ENCODE results near the gene IL20RA. TPM values are rescaled to one million over a fixed set of nuclear protein-coding genes. Genes with fewer than 3 reads are reported as not detected.

Gene IL20RA
- total RNA-seq, 1 donor from 2014 or later, result 0.06 TPM

DNA sequence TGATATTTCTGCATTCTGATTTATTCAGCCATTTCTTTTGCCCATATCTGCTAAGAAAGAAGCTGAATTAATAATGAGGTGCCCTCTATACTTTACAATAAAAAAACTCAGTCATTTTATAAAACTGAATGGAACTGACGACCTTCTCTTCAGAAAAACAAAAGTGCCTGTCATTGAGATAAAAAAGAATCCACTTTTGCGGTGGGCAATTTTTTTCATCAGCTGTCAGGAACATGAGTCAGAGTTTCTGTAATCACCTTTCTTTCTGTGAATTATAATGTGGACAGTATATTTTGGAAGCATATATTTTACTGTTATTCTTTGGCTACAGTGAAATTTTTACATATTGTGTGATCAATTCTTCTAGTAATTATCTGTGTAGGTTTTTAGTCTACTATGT, 33.4 kb downstream of the IL20RA start:
- no peak for DNase-seq (ENCODE audit: extremely low read depth, low read depth, low spot score)

DNA sequence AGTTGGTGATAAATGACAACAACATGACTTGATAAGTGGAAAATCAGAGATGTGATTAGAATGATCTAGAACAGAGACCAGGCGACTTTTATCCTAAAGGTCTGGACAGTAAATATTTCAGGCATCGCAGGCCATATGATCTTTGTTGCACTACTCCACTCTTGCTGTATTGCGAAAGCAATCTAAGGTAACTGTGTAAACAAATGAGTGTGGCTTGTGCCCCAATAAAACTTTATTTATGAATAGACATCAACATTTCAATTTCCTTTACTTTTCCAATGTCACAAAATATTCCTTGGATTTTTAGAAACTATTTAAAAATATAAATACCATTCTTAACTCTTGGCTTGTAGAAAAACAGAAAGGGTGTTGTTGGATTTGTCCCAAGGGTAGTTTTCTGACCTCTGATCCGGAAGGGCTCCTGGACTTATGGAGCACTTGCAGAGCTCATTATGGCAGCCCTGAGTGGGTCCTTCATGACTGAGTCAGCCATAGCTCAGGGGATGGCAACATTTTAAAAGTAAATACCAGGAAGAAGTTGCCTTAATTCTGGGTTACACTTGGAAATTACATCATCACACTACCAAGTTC, 34.5 kb downstream of the IL20RA start:
- DNase-seq (ENCODE audit: extremely low read depth, low read depth, low spot score), result no peak

GRCh38 chr6:137008204-137008603, 36.6 kb downstream of the IL20RA start:
- no peak for DNase-seq (ENCODE audit: extremely low read depth, low read depth, low spot score)

DNA sequence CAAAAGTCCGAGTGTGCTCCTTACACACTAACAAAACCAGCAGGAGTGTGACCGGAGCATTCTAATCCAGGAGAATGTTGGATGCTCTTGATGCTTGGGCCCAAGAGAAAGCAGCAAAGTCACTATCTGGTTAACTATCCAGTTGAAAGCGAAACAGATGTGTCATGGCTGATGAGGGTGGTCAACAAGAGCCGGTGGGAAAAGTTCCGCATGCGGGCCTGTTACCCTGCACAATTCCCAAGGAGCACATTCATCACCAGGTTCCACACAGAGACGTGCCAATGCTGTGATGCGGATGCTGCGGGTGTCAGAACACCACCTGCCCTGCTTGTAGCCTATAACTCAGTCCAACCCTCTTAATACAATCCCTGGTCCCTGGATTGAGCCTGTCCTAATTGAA, 38.7 kb downstream of the IL20RA start:
- no peak for DNase-seq (ENCODE audit: extremely low read depth, low read depth, low spot score)

- DNase-seq (ENCODE audit: extremely low read depth, low read depth, low spot score), result no peak
Observed at GRCh38 chr6:137005073-137005472, 39.7 kb downstream of the IL20RA start.

DNA sequence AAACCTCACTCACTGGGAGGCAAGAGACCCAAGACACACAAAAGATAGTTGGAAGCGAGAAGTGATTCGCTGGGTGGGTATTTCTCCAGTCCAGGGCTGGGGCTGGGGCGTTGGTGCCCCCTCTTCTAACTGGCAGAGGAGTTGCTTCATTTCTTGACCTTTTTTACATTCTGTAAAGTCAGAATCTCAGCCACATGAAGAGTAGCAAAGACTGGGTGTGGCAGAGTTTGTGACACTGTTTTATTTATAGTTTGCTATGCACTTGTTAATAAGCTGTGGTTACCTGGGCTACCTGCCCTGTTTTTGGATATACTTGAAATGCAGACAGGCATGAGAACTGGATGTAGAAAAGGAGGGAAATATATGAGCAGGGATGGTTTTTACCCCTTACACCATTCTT, 42.3 kb downstream of the IL20RA start:
- no peak for DNase-seq (ENCODE audit: extremely low read depth, low read depth, low spot score)

GRCh38 chr6:137001977-137002302, 42.8 kb downstream of the IL20RA start:
- no peak for DNase-seq (ENCODE audit: extremely low read depth, low read depth, low spot score)

- peak; percentile 31 for DNase-seq (ENCODE audit: extremely low read depth, low read depth, low spot score)
Observed at GRCh38 chr6:137001299-137001976, 43.3 kb downstream of the IL20RA start.

- DNase-seq (ENCODE audit: extremely low read depth, low read depth, low spot score), result no peak
Observed at GRCh38 chr6:137000825-137001224, 43.9 kb downstream of the IL20RA start.

GRCh38 chr6:136995521-136995920, 49.2 kb downstream of the IL20RA start:
- DNase-seq (ENCODE audit: extremely low read depth, low read depth, low spot score), result no peak

GRCh38 chr6:136994782-136995181, 50.0 kb downstream of the IL20RA start:
- no peak for DNase-seq (ENCODE audit: extremely low read depth, low read depth, low spot score)

DNA sequence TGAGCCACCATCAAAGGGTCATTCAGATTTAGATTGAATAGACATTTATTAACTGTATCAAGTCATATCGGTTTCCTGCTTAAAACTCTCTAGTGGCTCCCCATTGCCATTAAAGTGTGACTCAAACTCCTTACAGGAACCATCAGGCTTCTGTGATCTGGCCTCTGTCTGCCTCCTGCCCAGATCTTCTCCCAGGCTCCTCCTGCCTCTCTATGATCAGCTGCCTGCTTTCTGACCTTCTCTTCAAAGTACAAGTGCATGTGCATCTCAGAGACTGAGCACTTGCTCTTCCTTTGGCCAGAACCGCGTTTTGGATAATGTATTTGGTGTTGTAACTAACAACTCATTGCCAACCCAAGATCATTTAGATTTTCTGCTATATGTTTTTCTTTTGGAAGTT, 52.7 kb downstream of the IL20RA start:
- DNase-seq (ENCODE audit: extremely low read depth, low read depth, low spot score), result no peak

DNA sequence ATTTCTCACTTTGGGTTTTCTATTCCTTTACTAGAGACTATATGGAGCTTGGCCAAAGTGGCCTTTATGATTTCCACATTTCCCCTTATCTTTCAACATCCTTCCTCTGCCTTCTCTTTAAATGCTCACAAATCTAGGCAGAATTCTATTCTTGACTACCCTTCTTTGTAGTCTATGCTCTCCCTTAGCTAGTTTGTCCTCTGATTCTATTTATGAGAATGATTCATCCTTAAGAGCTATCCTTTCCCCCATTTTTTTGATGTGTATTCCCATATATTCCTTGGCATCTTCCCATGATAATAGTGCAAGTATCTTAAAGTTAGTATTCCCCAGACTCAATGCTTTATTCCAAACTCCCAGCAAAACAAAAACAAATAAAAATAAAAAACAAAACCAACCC, 53.1 kb downstream of the IL20RA start:
- no peak for DNase-seq (ENCODE audit: extremely low read depth, low read depth, low spot score)

- DNase-seq (ENCODE audit: extremely low read depth, low read depth, low spot score), result no peak
Observed at GRCh38 chr6:136990754-136991153, 54.0 kb downstream of the IL20RA start.

DNA sequence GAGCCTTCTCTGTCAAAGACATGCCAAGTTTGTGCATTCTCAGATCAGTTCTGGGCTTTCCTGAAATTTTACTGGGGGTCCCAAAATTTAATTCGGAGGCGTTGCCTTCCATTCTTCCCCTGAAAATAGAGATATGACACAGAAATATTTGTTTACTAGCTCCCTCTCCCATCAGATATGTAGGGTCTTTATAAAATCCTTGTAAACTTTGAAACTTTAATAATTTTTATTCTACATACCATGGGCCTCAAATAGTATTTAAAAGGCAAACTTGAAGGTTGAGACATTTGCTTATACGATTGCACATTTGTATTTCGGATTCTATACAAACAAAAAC, 54.6 kb downstream of the IL20RA start:
- no peak for DNase-seq (ENCODE audit: extremely low read depth, low read depth, low spot score)

- DNase-seq (ENCODE audit: extremely low read depth, low read depth, low spot score), result no peak
Observed at GRCh38 chr6:136989571-136990241, 55.1 kb downstream of the IL20RA start.

GRCh38 chr6:136987526-136987925, 57.2 kb downstream of the IL20RA start:
- no peak for DNase-seq (ENCODE audit: extremely low read depth, low read depth, low spot score)

GRCh38 chr6:136985502-136985901, 59.3 kb downstream of the IL20RA start:
- no peak for DNase-seq (ENCODE audit: extremely low read depth, low read depth, low spot score)

DNA sequence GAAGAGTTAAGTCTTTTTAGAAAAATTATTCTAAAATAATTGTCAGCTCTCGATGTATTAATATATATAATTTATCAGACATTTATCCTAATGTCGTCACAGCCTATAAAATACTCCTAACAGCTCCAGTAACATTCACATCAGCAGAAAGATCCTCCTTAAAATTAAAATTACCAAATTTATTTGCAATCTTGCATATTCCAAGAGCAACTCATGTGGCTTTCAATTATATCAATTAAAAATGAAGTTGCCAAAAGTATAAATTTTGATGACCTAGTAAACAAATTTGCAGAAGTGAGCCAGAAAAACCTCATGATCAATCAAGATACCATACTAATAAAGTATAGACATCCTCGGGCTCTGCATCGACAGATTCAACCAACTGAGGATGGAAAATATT, 60.2 kb downstream of the IL20RA start:
- no peak for DNase-seq (ENCODE audit: extremely low read depth, low read depth, low spot score)

DNA sequence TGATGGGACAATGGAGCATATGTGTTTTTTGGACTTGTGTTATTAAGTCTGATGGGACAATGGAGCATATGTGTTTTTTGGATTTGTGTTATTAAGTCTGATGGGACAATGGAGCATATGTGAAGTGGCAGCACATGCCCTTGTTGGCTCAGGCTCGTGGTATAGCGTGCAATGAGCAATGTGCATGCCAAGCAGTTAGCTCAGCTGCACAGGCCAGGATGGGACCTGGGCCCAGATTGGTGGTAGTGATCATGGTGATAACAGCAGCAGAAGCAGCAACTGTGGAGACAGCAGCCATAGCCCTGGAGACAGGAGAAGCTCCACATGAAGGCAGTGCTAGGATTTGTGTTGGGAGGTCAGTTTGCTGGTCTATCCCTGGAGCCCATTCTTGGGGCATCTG, 61.1 kb downstream of the IL20RA start:
- DNase-seq (ENCODE audit: extremely low read depth, low read depth, low spot score), result no peak

GRCh38 chr6:136982928-136983327, 61.8 kb downstream of the IL20RA start:
- DNase-seq (ENCODE audit: extremely low read depth, low read depth, low spot score), result no peak

GRCh38 chr6:136980070-136980469, 64.7 kb downstream of the IL20RA start:
- DNase-seq (ENCODE audit: extremely low read depth, low read depth, low spot score), result no peak

DNA sequence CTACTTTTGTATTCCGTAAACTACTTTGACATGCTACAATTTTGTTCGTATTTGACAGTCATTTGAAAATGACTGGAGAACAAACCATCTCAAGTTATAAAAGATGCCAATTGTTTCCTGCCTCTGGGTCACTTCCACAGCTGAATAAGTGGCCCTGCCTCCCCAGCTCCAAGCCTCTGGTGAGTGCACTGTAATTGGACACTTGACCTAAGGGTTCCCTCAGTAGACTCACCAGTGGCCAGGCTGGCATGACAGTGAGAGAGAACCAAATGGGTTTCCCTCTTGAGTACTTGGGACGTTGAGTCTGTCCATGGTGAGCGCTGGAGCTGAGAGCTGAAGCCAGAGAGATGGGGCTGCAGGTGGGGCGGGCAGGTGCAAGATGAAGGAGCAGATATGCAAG, 65.6 kb downstream of the IL20RA start:
- no peak for DNase-seq (ENCODE audit: extremely low read depth, low read depth, low spot score)

All from glomerular endothelial cell (primary cell).